GM23338 (cell line): ENCODE measurements around the gene SETBP1. TPM values are rescaled to one million over a fixed set of nuclear protein-coding genes. Genes with fewer than 3 reads are reported as not detected.

Experiments used
- ATAC-seq: fragments of 200-7000 bp; cut with Tn5 transposase; 3 replicates; pipeline ENCODE4 v1.9.1; 2020
- DNase-seq: peaks from one replicate; pipeline ENCODE4 v3.0.0-alpha.2; 2015; ENCODE audit warnings: low spot score
- H2AFZ ChIP-seq: fragments of 200-600 bp; sonication (generic); 2 replicates; pipeline ENCODE4 v1.8.0; 2016; ENCODE audit warnings: antibody characterized with exemption, mild to moderate bottlenecking, moderate library complexity
- H3F3A ChIP-seq: fragments of 200-600 bp; sonication (generic); replicated peaks from 2 replicates; pipeline ENCODE4 v1.8.0; 2017; ENCODE audit warnings: antibody characterized with exemption, mixed run types, low read depth
- H3K27ac ChIP-seq: fragments of 200-600 bp; sonication (generic); 2 replicates; pipeline ENCODE4 v1.6.1; 2016; ENCODE audit warnings: low read depth
- H3K27me3 ChIP-seq: fragments of 200-600 bp; sonication (generic); 2 replicates; pipeline ENCODE4 v1.8.0; 2016; ENCODE audit warnings: mild to moderate bottlenecking, mixed run types, moderate library complexity; ENCODE audit not compliant: insufficient read depth
- H3K36me3 ChIP-seq: fragments of 200-600 bp; sonication (generic); 2 replicates; pipeline ENCODE4 v1.8.0; 2016; ENCODE audit warnings: mild to moderate bottlenecking; ENCODE audit not compliant: insufficient read depth
- H3K4me1 ChIP-seq: fragments of 200-600 bp; sonication (generic); 2 replicates; pipeline ENCODE4 v1.8.0; 2016; ENCODE audit warnings: mild to moderate bottlenecking, moderate library complexity; ENCODE audit not compliant: insufficient read depth
- H3K4me2 ChIP-seq: fragments of 200-600 bp; sonication (generic); 2 replicates; pipeline ENCODE4 v1.7.1; 2017; ENCODE audit warnings: mixed run types
- H3K4me3 ChIP-seq: fragments of 200-600 bp; sonication (generic); 2 replicates; pipeline ENCODE4 v1.6.1; 2016; ENCODE audit warnings: mixed run types
- H3K79me2 ChIP-seq: fragments of 200-600 bp; sonication (generic); replicated peaks from 2 replicates; pipeline ENCODE4 v1.8.0; 2017; ENCODE audit warnings: mild to moderate bottlenecking; ENCODE audit not compliant: insufficient read depth
- H3K9me2 ChIP-seq: fragments of 200-600 bp; sonication (generic); 2 replicates; pipeline ENCODE4 v1.8.0; 2017; ENCODE audit not compliant: insufficient read depth
- H4K20me1 ChIP-seq: fragments of 200-600 bp; sonication (generic); replicated peaks from 2 replicates; pipeline ENCODE4 v1.8.0; 2017; ENCODE audit warnings: mild to moderate bottlenecking; ENCODE audit not compliant: insufficient read depth
- H3K27ac Mint-ChIP-seq: 2 replicates; pipeline ENCODE4 v1.8.0; 2020; ENCODE audit warnings: inconsistent platforms, mild to moderate bottlenecking, moderate library complexity, mixed read lengths
- H3K27me3 Mint-ChIP-seq: 3 replicates; pipeline ENCODE4 v1.8.0; 2022; ENCODE audit warnings: low read depth, mild to moderate bottlenecking, moderate library complexity, mixed read lengths, inconsistent platforms; ENCODE audit not compliant: insufficient read depth, poor library complexity
- H3K36me3 Mint-ChIP-seq: 3 replicates; pipeline ENCODE4 v1.8.0; 2021; ENCODE audit warnings: low read depth, mild to moderate bottlenecking, inconsistent platforms, moderate library complexity, mixed read lengths
- H3K4me1 Mint-ChIP-seq: 3 replicates; pipeline ENCODE4 v1.8.0; 2020; ENCODE audit warnings: mild to moderate bottlenecking, inconsistent platforms, mixed read lengths
- H3K4me3 Mint-ChIP-seq: 3 replicates; pipeline ENCODE4 v1.8.0; 2021; ENCODE audit warnings: moderate library complexity, mild to moderate bottlenecking, inconsistent platforms, mixed read lengths
- H3K9me3 Mint-ChIP-seq: 3 replicates; pipeline ENCODE4 v1.8.0; 2020; ENCODE audit warnings: moderate library complexity, mild to moderate bottlenecking, inconsistent platforms, mixed read lengths
- CTCF ChIP-seq, 2 experiments: fragments of 200-600 bp in 1 of 2; sonication (generic) in 1 of 2; conservative IDR thresholded peaks; 2 replicates each; pipeline versions ENCODE4 v1.5.1 to v1.6.1; 2016 to 2017; ENCODE audit warnings: antibody characterized with exemption in 2 of 2, low read depth in 2 of 2, mild to moderate bottlenecking in 2 of 2, moderate library complexity in 1 of 2
- ETS1 ChIP-seq: IDR thresholded peaks from 2 replicates; pipeline ENCODE4 v1.6.1; 2016; ENCODE audit warnings: antibody characterized with exemption
- NANOG ChIP-seq: IDR thresholded peaks from 2 replicates; pipeline ENCODE4 v1.6.1; 2016; ENCODE audit warnings: antibody characterized with exemption, borderline replicate concordance
- ZNF331 ChIP-seq: fragments of 250-450 bp; sonication (Bioruptor Pico); IDR thresholded peaks from 2 replicates; pipeline ENCODE4 v1.5.0; 2020; ENCODE audit warnings: low read depth, mild to moderate bottlenecking, moderate library complexity
- ZNF462 ChIP-seq: fragments of 250-450 bp; sonication (Bioruptor Pico); IDR thresholded peaks from 2 replicates; pipeline ENCODE4 v1.5.0; 2020; ENCODE audit warnings: mild to moderate bottlenecking, moderate library complexity
- polyA plus RNA-seq: library from polyadenylated mRNA; unstranded; fragments of >200 nt; fragmentation: Nextera tagmentation; extraction: Ambion mirVana; gene quantifications from 2 replicates; pipeline ENCODE4 v1.2.1, GENCODE V29; 2016
- total RNA-seq: library from RNA; depleted of rRNA; stranded (reverse); fragments of >200 nt; shearing (Covaris generic); gene quantifications from 2 replicates; pipeline ENCODE4 v1.2.3, GENCODE V29; 2014
- TF ChIP-seq, protein P1 (sequence below): IDR thresholded peaks from one replicate; pipeline ENCODE4 v1.6.1; 2018; ENCODE audit warnings: antibody characterized with exemption; ENCODE audit not compliant: unreplicated experiment

SETBP1 gene
- total and polyA plus RNA-seq, 2 experiments from 2014 or later = 1.6 to 5.5 TPM

DNA sequence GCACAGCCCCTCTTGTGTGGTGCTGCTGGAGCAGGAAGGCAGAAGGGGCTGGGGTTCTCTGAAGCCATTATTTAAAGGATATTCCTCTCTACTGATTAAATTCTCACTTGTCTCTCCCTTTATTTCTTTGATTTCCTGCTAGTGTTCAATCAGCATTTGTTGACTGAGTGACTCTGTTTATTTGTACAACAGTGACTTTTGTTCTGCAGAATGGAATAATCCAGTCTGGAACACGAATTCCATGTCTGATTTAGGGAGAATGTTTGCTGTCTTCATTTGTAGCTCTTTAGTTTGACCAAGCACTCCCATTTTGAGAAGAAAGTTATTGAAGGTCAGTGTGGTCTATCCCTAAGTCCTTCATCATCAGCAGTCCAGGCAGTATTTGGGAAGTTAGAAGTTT, 141.2 kb downstream of the SETBP1 start (continued):
- TF ChIP-seq ZNF462 (CRISPR knock-in tag) (no peak), ZNF331 (CRISPR knock-in tag) (no peak), ETS1 (no peak)
- TF ChIP-seq, protein P1, sequence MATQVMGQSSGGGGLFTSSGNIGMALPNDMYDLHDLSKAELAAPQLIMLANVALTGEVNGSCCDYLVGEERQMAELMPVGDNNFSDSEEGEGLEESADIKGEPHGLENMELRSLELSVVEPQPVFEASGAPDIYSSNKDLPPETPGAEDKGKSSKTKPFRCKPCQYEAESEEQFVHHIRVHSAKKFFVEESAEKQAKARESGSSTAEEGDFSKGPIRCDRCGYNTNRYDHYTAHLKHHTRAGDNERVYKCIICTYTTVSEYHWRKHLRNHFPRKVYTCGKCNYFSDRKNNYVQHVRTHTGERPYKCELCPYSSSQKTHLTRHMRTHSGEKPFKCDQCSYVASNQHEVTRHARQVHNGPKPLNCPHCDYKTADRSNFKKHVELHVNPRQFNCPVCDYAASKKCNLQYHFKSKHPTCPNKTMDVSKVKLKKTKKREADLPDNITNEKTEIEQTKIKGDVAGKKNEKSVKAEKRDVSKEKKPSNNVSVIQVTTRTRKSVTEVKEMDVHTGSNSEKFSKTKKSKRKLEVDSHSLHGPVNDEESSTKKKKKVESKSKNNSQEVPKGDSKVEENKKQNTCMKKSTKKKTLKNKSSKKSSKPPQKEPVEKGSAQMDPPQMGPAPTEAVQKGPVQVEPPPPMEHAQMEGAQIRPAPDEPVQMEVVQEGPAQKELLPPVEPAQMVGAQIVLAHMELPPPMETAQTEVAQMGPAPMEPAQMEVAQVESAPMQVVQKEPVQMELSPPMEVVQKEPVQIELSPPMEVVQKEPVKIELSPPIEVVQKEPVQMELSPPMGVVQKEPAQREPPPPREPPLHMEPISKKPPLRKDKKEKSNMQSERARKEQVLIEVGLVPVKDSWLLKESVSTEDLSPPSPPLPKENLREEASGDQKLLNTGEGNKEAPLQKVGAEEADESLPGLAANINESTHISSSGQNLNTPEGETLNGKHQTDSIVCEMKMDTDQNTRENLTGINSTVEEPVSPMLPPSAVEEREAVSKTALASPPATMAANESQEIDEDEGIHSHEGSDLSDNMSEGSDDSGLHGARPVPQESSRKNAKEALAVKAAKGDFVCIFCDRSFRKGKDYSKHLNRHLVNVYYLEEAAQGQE = no peak

DNA sequence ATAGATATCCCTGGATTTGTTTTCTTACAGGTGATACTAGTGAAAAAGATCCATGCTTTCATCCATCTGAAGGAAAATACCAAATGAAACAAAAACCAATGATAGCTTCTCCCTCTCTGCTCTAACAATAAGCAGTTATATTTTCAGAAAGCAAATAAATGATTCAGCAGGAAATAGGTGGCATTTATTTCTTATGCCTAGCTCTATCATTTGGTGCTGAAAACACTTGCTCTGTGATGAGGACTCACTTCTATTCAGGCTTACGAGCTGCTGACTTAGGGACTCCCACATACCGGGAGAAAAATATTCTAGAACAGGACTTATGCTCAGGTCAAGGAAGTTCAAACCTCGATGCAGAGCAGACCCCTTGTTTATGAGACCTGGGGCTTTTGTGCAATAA, 142.6 kb downstream of the SETBP1 start:
- no peak for DNase-seq
- Histone ChIP-seq H3K4me3 (no peak overlapping the region), H3K4me2 (no peak overlapping the region), H3K9me2 (peaks cover 24% of the 10 kb centered on the region), H3F3A (no peaks in the 10 kb centered on the region), H4K20me1 (no peaks in the 10 kb centered on the region), H2AFZ (no peak overlapping the region), H3K36me3 (no peaks in the 10 kb centered on the region), H3K4me1 (peaks cover 4% of the 10 kb centered on the region), H3K27me3 (no peaks in the 10 kb centered on the region), H3K79me2 (no peaks in the 10 kb centered on the region), H3K27ac (no peak overlapping the region)
- Mint-ChIP-seq H3K36me3 (no peaks in the 10 kb centered on the region), H3K27ac (no peak overlapping the region), H3K27me3 (peaks cover 7% of the 10 kb centered on the region), H3K4me1 (peaks cover 30% of the 10 kb centered on the region), H3K4me3 (no peak overlapping the region), H3K9me3 (no peaks in the 10 kb centered on the region)
- ATAC-seq = no peak
- TF ChIP-seq NANOG = no peak
- no peak for TF ChIP-seq CTCF (conservative IDR thresholded peaks at IDR 0.05; ENCODE audit: low read depth in 2 of 2)
